ENCODE results near the gene PRR16. TPM values are rescaled to one million over a fixed set of nuclear protein-coding genes. Genes with fewer than 3 reads are reported as not detected.
"Not testable (repeated sequence)": the region's sequence is repeated elsewhere in the genome, so short reads cannot be mapped to it uniquely, and the experiment has no call there.

The PRR16 gene
- not detected for total RNA-seq
- not detected for polyA plus RNA-seq

DNA sequence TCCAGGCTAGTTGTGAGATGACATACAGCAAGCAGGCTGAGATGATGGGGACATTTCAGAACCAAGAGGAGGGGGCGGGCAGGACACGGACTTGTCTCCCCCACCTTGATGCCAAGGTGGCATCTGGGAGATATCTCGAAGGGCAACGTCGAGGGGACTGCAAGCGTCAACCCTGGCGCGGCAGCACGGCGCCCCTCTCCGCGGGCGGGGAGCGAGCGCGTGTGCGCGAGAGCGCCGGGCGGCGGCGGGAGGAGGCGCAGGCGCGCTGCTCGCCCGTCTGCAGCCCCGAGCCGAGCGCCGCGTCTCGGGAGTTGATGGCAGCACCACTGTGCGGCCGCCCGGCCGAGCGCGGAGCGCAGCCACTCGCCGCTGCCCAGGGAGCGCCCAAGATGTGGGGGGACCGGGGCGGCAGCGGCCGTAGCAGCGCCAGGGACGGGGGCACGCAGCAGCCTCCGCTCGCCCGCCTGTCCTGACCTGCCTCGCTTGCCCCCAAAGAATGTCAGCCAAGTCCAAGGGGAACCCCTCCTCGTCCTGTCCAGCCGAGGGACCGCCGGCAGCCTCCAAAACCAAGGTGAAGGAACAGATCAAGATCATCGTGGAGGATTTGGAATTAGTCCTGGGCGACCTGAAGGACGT lies at the start of gene PRR16:
Gene PRR16, plus strand, starts transcription at position 310 of the 636 bp plus-strand sequence.
- Histone ChIP-seq H3K4me3 (ENCODE audit: low read length) (no peak within 1 kb of the TSS), H3K36me3 (ENCODE audit: insufficient read depth, low read length) (no peaks in the 10 kb centered on the region), H3K27ac (ENCODE audit: low read depth, low read length) (no peak within 1 kb of the TSS), H3K9me3 (ENCODE audit: low read length) (no peaks in the 10 kb centered on the region), H3K4me1 (ENCODE audit: insufficient read depth, low read length) (no peaks in the 10 kb centered on the region), H3K27me3 (ENCODE audit: insufficient read depth, low read length, poor library complexity, severe bottlenecking) (peaks cover 4% of the 10 kb centered on the region)
- no peak for DNase-seq
- ChIA-PET POLR2A (no interaction called here), CTCF (no interaction called here)
- peak within 1 kb of the TSS in 1 of 8 donors; percentile 74 for H3K27ac Mint-ChIP-seq
- H3K4me1 Mint-ChIP-seq = peaks cover 0 to 7% (median 2%) of the 10 kb centered on the region in 3 donors
- H3K27me3 Mint-ChIP-seq = peaks cover 33 to 44% of the 10 kb centered on the region in 2 donors
- H3K4me3 Mint-ChIP-seq = peak within 1 kb of the TSS in 5 of 7 donors; percentile 19 to 60 (median 30)
- peaks cover 0 to 8% (median 2%) of the 10 kb centered on the region in 5 donors for H3K9me3 Mint-ChIP-seq
- H3K36me3 Mint-ChIP-seq = peaks cover 0 to 4% (median 0%) of the 10 kb centered on the region in 3 donors

- Histone ChIP-seq H3K4me1 (ENCODE audit: insufficient read depth, low read length) (no peaks in the 10 kb centered on the region), H3K27me3 (ENCODE audit: insufficient read depth, low read length, poor library complexity, severe bottlenecking) (no peaks in the 10 kb centered on the region), H3K36me3 (ENCODE audit: insufficient read depth, low read length) (no peaks in the 10 kb centered on the region), H3K4me3 (ENCODE audit: low read length) (no peak overlapping the region), H3K27ac (ENCODE audit: low read depth, low read length) (no peak overlapping the region), H3K9me3 (ENCODE audit: low read length) (no peaks in the 10 kb centered on the region)
- H3K36me3 Mint-ChIP-seq = no peaks in the 10 kb centered on the region
- H3K9me3 Mint-ChIP-seq = peaks cover 0 to 8% (median 2%) of the 10 kb centered on the region in 5 donors
- H3K4me1 Mint-ChIP-seq = no peaks in the 10 kb centered on the region
- ChIA-PET CTCF (interaction anchor here (1.5 kb wide), 1 partner anchor 46 kb away, joined by 3 read pairs; no protein-coding TSS in a partner anchor), POLR2A (no interaction called here)
- DNase-seq = no peak
- no peaks in the 10 kb centered on the region for H3K27me3 Mint-ChIP-seq
- H3K27ac Mint-ChIP-seq = no peak overlapping the region
- no peak overlapping the region for H3K4me3 Mint-ChIP-seq
These were observed 48.1 kb upstream of the PRR16 start for GRCh38 chr5:120415985-120416384.

DNA sequence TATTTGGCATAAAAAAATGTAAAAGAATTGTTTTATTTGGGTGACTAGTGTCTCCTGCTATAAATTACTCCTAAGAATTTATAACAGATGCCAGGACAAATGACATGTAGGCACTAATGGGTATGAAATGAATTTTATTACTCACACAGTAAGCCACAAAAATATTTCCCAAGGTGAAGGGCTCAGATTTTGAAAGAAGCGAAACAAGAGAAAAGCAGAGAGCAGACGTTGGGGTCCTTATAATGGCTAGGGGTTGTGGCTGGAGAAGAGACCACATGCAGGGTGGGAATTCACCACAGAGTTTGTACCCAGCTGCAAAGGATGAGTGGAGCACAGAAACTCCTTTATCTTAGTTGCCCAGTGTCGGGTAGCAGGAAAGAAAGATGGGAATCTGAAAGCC lies 45.0 kb upstream of the PRR16 start:
- Histone ChIP-seq H3K27me3 (ENCODE audit: insufficient read depth, low read length, poor library complexity, severe bottlenecking) (no peaks in the 10 kb centered on the region), H3K27ac (ENCODE audit: low read depth, low read length) (no peak overlapping the region), H3K36me3 (ENCODE audit: insufficient read depth, low read length) (no peaks in the 10 kb centered on the region), H3K4me1 (ENCODE audit: insufficient read depth, low read length) (no peaks in the 10 kb centered on the region), H3K4me3 (ENCODE audit: low read length) (no peak overlapping the region), H3K9me3 (ENCODE audit: low read length) (no peaks in the 10 kb centered on the region)
- H3K4me3 Mint-ChIP-seq = no peak overlapping the region
- DNase-seq = no peak
- no peaks in the 10 kb centered on the region for H3K27me3 Mint-ChIP-seq
- H3K4me1 Mint-ChIP-seq = no peaks in the 10 kb centered on the region
- peaks cover 0 to 5% (median 3%) of the 10 kb centered on the region in 5 donors for H3K9me3 Mint-ChIP-seq
- H3K27ac Mint-ChIP-seq = no peak overlapping the region
- POLR2A ChIA-PET = no interaction called here
- H3K36me3 Mint-ChIP-seq = no peaks in the 10 kb centered on the region
- CTCF ChIA-PET = no interaction called here

DNA sequence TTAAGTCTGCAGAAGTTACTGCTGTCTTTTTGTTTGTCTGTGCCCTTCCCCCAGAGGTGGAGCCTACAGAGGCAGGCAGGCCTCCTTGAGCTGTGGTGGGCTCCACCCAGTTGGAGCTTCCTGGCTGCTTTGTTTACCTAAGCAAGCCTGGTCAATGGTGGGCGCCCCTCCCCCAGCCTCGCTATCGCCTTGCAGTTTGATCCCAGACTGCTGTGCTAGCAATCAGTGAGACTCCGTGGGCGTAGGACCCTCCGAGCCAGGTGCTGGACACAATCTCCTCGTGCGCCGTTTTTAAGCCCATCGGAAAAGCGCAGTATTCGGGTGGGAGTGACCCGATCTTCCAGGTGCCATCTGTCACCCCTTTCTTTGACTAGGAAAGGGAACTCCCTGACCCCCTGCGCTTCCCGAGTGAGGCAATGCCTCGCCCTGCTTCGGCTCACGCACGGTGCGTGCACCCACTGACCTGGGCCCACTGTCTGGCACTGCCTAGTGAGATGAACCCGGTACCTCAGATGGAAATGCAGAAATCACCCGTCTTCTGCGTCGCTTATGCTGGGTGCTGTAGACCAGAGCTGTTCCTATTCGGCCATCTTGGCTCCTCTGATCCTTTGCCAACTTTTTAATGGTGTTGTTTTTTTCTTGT lies 37.3 kb upstream of the PRR16 start:
- H3K4me1 Mint-ChIP-seq; H3K4me3 ChIP-seq (ENCODE audit: low read length); H3K27me3 ChIP-seq (ENCODE audit: insufficient read depth, low read length, poor library complexity, severe bottlenecking); H3K4me3 Mint-ChIP-seq; H3K27ac Mint-ChIP-seq; CTCF ChIA-PET; H3K4me1 ChIP-seq (ENCODE audit: insufficient read depth, low read length); DNase-seq; H3K36me3 ChIP-seq (ENCODE audit: insufficient read depth, low read length); H3K9me3 ChIP-seq (ENCODE audit: low read length); POLR2A ChIA-PET; H3K27ac ChIP-seq (ENCODE audit: low read depth, low read length); H3K36me3 Mint-ChIP-seq; H3K27me3 Mint-ChIP-seq: not testable (repeated sequence)
- peaks cover 7 to 30% (median 13%) of the 10 kb centered on the region in 5 donors for H3K9me3 Mint-ChIP-seq

GRCh38 chr5:120430572-120430971 lies 33.5 kb upstream of the PRR16 start:
- CTCF ChIA-PET = no interaction called here
- Mint-ChIP-seq H3K27ac (no peak overlapping the region), H3K36me3 (no peaks in the 10 kb centered on the region), H3K9me3 (peaks cover 10 to 23% (median 11%) of the 10 kb centered on the region in 5 donors), H3K27me3 (no peaks in the 10 kb centered on the region), H3K4me3 (no peak overlapping the region), H3K4me1 (no peaks in the 10 kb centered on the region)
- Histone ChIP-seq H3K27ac (ENCODE audit: low read depth, low read length) (no peak overlapping the region), H3K4me1 (ENCODE audit: insufficient read depth, low read length) (no peaks in the 10 kb centered on the region), H3K4me3 (ENCODE audit: low read length) (no peak overlapping the region), H3K36me3 (ENCODE audit: insufficient read depth, low read length) (no peaks in the 10 kb centered on the region), H3K9me3 (ENCODE audit: low read length) (no peaks in the 10 kb centered on the region), H3K27me3 (ENCODE audit: insufficient read depth, low read length, poor library complexity, severe bottlenecking) (no peaks in the 10 kb centered on the region)
- POLR2A ChIA-PET = no interaction called here
- no peak for DNase-seq

DNA sequence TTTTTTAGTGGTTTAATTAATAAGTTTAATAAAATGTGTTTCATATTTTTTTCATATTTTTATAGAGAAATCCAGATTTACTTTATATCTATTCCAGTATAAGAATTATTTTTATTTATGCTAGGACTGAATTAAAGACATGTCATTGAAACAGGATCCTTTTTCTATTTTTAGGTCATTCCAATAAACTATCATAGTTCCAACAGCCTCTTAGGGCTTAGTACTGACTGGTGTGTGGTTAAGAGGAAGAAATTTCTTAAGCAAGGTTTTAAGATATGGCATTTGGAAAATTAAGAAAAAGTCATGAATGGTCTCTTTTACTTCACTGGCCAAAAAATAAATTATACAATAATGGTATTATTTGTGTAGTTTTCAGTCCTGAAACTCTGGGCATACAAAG lies 31.2 kb upstream of the PRR16 start:
- H3K4me1 ChIP-seq (ENCODE audit: insufficient read depth, low read length) = no peaks in the 10 kb centered on the region
- H3K4me3 ChIP-seq (ENCODE audit: low read length) = no peak overlapping the region
- H3K27ac ChIP-seq (ENCODE audit: low read depth, low read length) = no peak overlapping the region
- POLR2A ChIA-PET = no interaction called here
- Mint-ChIP-seq H3K27ac (no peak overlapping the region), H3K4me3 (no peak overlapping the region), H3K27me3 (peaks cover 0 to 2% of the 10 kb centered on the region in 2 donors), H3K4me1 (no peaks in the 10 kb centered on the region), H3K9me3 (peaks cover 4 to 22% (median 13%) of the 10 kb centered on the region in 5 donors), H3K36me3 (no peaks in the 10 kb centered on the region)
- CTCF ChIA-PET = no interaction called here
- no peaks in the 10 kb centered on the region for H3K36me3 ChIP-seq (ENCODE audit: insufficient read depth, low read length)
- no peak for DNase-seq
- no peaks in the 10 kb centered on the region for H3K9me3 ChIP-seq (ENCODE audit: low read length)
- H3K27me3 ChIP-seq (ENCODE audit: insufficient read depth, low read length, poor library complexity, severe bottlenecking) = no peaks in the 10 kb centered on the region

- ChIA-PET POLR2A (no interaction called here), CTCF (no interaction called here)
- no peaks in the 10 kb centered on the region for H3K27me3 ChIP-seq (ENCODE audit: insufficient read depth, low read length, poor library complexity, severe bottlenecking)
- no peak overlapping the region for H3K27ac ChIP-seq (ENCODE audit: low read depth, low read length)
- peaks cover 2 to 16% (median 12%) of the 10 kb centered on the region in 5 donors for H3K9me3 Mint-ChIP-seq
- no peak overlapping the region for H3K4me3 Mint-ChIP-seq
- DNase-seq = no peak
- no peak overlapping the region for H3K27ac Mint-ChIP-seq
- H3K4me1 ChIP-seq (ENCODE audit: insufficient read depth, low read length) = no peaks in the 10 kb centered on the region
- H3K36me3 ChIP-seq (ENCODE audit: insufficient read depth, low read length) = no peaks in the 10 kb centered on the region
- H3K36me3 Mint-ChIP-seq = no peaks in the 10 kb centered on the region
- H3K4me3 ChIP-seq (ENCODE audit: low read length) = no peak overlapping the region
- no peaks in the 10 kb centered on the region for H3K4me1 Mint-ChIP-seq
- H3K27me3 Mint-ChIP-seq = peaks cover 0 to 2% of the 10 kb centered on the region in 2 donors
- no peaks in the 10 kb centered on the region for H3K9me3 ChIP-seq (ENCODE audit: low read length)
These were observed 29.0 kb upstream of the PRR16 start for GRCh38 chr5:120435129-120435528.

GRCh38 chr5:120436996-120437395 lies 27.1 kb upstream of the PRR16 start:
- H3K4me3 Mint-ChIP-seq = no peak overlapping the region
- ChIA-PET POLR2A (no interaction called here), CTCF (no interaction called here)
- no peaks in the 10 kb centered on the region for H3K36me3 ChIP-seq (ENCODE audit: insufficient read depth, low read length)
- H3K9me3 Mint-ChIP-seq = peaks cover 0 to 12% (median 4%) of the 10 kb centered on the region in 5 donors
- DNase-seq = no peak
- H3K4me3 ChIP-seq (ENCODE audit: low read length) = no peak overlapping the region
- H3K27ac Mint-ChIP-seq = peak overlapping the region in 1 of 8 donors; percentile 69
- no peaks in the 10 kb centered on the region for H3K4me1 ChIP-seq (ENCODE audit: insufficient read depth, low read length)
- no peaks in the 10 kb centered on the region for H3K27me3 ChIP-seq (ENCODE audit: insufficient read depth, low read length, poor library complexity, severe bottlenecking)
- no peaks in the 10 kb centered on the region for H3K4me1 Mint-ChIP-seq
- H3K36me3 Mint-ChIP-seq = no peaks in the 10 kb centered on the region
- no peaks in the 10 kb centered on the region for H3K9me3 ChIP-seq (ENCODE audit: low read length)
- peaks cover 0 to 2% of the 10 kb centered on the region in 2 donors for H3K27me3 Mint-ChIP-seq
- no peak overlapping the region for H3K27ac ChIP-seq (ENCODE audit: low read depth, low read length)

All from CD8-positive, alpha-beta memory T cell (primary cell).